Left lung (tissue), 10 donors: Measurements from ENCODE around the gene GAS6. TPM values are rescaled to one million over a fixed set of nuclear protein-coding genes. Genes with fewer than 3 reads are reported as not detected.

Experiments
- ATAC-seq: fragments of 200-7000 bp; cut with Tn5 transposase; one replicate; pipeline ENCODE4 v1.9.1; 2020; ENCODE audit warnings: moderate library complexity
- DNase-seq, 4 donors: peaks; one replicate each; pipeline ENCODE4 v3.0.0-alpha.2; 2013 to 2020
- H3K27ac ChIP-seq, 2 donors: fragments of 200-600 bp; sonication (generic) in 1 of 2; one replicate each; pipeline versions ENCODE4 v1.5.0 to v1.8.0; 2020 to 2021
- H3K27me3 ChIP-seq, 2 donors: fragments of 200-600 bp; sonication (generic) in 1 of 2; one replicate each; pipeline versions ENCODE4 v1.5.0 to v1.8.0; 2020 to 2021
- H3K36me3 ChIP-seq, 2 donors: fragments of 200-600 bp; sonication (generic) in 1 of 2; one replicate each; pipeline versions ENCODE4 v1.5.0 to v1.8.0; 2020 to 2021
- H3K4me1 ChIP-seq, 2 donors: fragments of 200-600 bp; one replicate each; pipeline ENCODE4 v1.8.0; 2021
- H3K4me3 ChIP-seq, 2 donors: fragments of 200-600 bp; sonication (generic) in 1 of 2; one replicate each; pipeline versions ENCODE4 v1.5.0 to v1.8.0; 2020 to 2021; ENCODE audit warnings: mild to moderate bottlenecking in 1 of 2
- H3K9me3 ChIP-seq, 2 donors: fragments of 200-600 bp; sonication (generic) in 1 of 2; one replicate each; pipeline versions ENCODE4 v1.5.0 to v1.8.0; 2020 to 2021
- CTCF ChIP-seq, 2 donors: fragments of 200-600 bp; sonication (generic) in 1 of 2; IDR thresholded peaks; one replicate each; pipeline versions ENCODE4 v1.5.0 to v1.8.0; 2021; ENCODE audit warnings: antibody characterized with exemption in 2 of 2
- intact Hi-C, 2 donors: fragments of 100-400 bp; cut with DNase I; formaldehyde crosslinking; loops; one replicate each; pipeline versions ENCODE4 v1.11.2 to v1.14.2; 2022
- polyA plus RNA-seq, 6 donors: library from polyadenylated mRNA; unstranded; fragments of 120-200 nt; gene quantifications; one replicate each; pipeline ENCODE4 v1.2.1, GENCODE V29; 2013; ENCODE audit not compliant: insufficient read length in 6 of 6
- total RNA-seq, 2 donors: library from RNA; stranded (reverse); fragmentation: NEBNext Ultra II Directional; extraction: Animal tissue kit (Norgen Biotek cat#: 25700); gene quantifications; one replicate each; pipeline ENCODE4 v1.2.1, GENCODE V29; 2021
- donor health status: DM: no; HTN: yes; CAD: no.
- donor health status: DM: no; HTN: no; CAD: no.

Gene GAS6
- total and polyA plus RNA-seq, 8 donors, result 24.8 to 169 (median 33.5) TPM

- no peaks in the 10 kb centered on the region for H3K27me3 ChIP-seq
- H3K4me3 ChIP-seq, result no peak overlapping the region
- peak in 1 of 4 donors; percentile 80 for DNase-seq
- intact Hi-C loops, result no loop called here
- no peak for TF ChIP-seq CTCF (IDR thresholded peaks at IDR 0.05)
- no peak for ATAC-seq
- H3K27ac ChIP-seq, result peak overlapping the region in 1 of 2 donors; percentile 58
- no peaks in the 10 kb centered on the region for H3K9me3 ChIP-seq
- peaks cover 0 to 34% of the 10 kb centered on the region in 2 donors for H3K36me3 ChIP-seq
- peaks cover 16 to 71% of the 10 kb centered on the region in 2 donors for H3K4me1 ChIP-seq
These were observed 45.8 kb downstream of the GAS6 start for GRCh38 chr13:113817860-113818691.

- H3K9me3 ChIP-seq, result no peaks in the 10 kb centered on the region
- H3K4me1 ChIP-seq, result peaks cover 16 to 72% of the 10 kb centered on the region in 2 donors
- peak; percentile 64 for ATAC-seq
- intact Hi-C loops, result no loop called here
- no peaks in the 10 kb centered on the region for H3K27me3 ChIP-seq
- peak overlapping the region in 1 of 2 donors; percentile 58 for H3K27ac ChIP-seq
- peak overlapping the region in 1 of 2 donors; percentile 17 for H3K4me3 ChIP-seq
- H3K36me3 ChIP-seq, result peaks cover 0 to 25% of the 10 kb centered on the region in 2 donors
- DNase-seq, result peak; percentile 51 to 88 (median 86)
- TF ChIP-seq CTCF (IDR thresholded peaks at IDR 0.05), result peak; percentile 72 to 81
These were observed 46.7 kb downstream of the GAS6 start for GRCh38 chr13:113816946-113817859.

- ATAC-seq (no peak), DNase-seq (peak in 1 of 4 donors; percentile 69)
- Histone ChIP-seq H3K4me1 (peaks cover 16 to 65% of the 10 kb centered on the region in 2 donors), H3K27me3 (no peaks in the 10 kb centered on the region), H3K9me3 (no peaks in the 10 kb centered on the region), H3K4me3 (peak overlapping the region in 1 of 2 donors; percentile 17), H3K27ac (no peak overlapping the region), H3K36me3 (peaks cover 0 to 17% of the 10 kb centered on the region in 2 donors)
- TF ChIP-seq CTCF (IDR thresholded peaks at IDR 0.05), result no peak
- intact Hi-C loops, result no loop called here
These were observed 47.5 kb downstream of the GAS6 start for GRCh38 chr13:113816254-113816929.

- H3K4me3 ChIP-seq, result peak overlapping the region in 1 of 2 donors; percentile 17
- peak overlapping the region; percentile 7 to 39 for H3K27ac ChIP-seq
- ATAC-seq (peak; percentile 2), DNase-seq (peak in 1 of 4 donors; percentile 76)
- H3K27me3 ChIP-seq, result no peaks in the 10 kb centered on the region
- intact Hi-C loops, result no loop called here
- peaks cover 0 to under 1% of the 10 kb centered on the region in 2 donors for H3K9me3 ChIP-seq
- peaks cover 0 to 10% of the 10 kb centered on the region in 2 donors for H3K36me3 ChIP-seq
- peaks cover 16 to 60% of the 10 kb centered on the region in 2 donors for H3K4me1 ChIP-seq
- no peak for TF ChIP-seq CTCF (IDR thresholded peaks at IDR 0.05)
These were observed 48.5 kb downstream of the GAS6 start for GRCh38 chr13:113815151-113816058.
